GM12872 (cell line): ENCODE measurements around the gene OSR1.

Experiments used
- TF ChIP-seq, protein P1 (sequence below): IDR thresholded peaks from 3 replicates; pipeline ENCODE4 v1.5.1; 2011; ENCODE audit warnings: low read depth, mild to moderate bottlenecking, low read length, moderate library complexity; ENCODE audit not compliant: insufficient read depth

The OSR1 gene

DNA sequence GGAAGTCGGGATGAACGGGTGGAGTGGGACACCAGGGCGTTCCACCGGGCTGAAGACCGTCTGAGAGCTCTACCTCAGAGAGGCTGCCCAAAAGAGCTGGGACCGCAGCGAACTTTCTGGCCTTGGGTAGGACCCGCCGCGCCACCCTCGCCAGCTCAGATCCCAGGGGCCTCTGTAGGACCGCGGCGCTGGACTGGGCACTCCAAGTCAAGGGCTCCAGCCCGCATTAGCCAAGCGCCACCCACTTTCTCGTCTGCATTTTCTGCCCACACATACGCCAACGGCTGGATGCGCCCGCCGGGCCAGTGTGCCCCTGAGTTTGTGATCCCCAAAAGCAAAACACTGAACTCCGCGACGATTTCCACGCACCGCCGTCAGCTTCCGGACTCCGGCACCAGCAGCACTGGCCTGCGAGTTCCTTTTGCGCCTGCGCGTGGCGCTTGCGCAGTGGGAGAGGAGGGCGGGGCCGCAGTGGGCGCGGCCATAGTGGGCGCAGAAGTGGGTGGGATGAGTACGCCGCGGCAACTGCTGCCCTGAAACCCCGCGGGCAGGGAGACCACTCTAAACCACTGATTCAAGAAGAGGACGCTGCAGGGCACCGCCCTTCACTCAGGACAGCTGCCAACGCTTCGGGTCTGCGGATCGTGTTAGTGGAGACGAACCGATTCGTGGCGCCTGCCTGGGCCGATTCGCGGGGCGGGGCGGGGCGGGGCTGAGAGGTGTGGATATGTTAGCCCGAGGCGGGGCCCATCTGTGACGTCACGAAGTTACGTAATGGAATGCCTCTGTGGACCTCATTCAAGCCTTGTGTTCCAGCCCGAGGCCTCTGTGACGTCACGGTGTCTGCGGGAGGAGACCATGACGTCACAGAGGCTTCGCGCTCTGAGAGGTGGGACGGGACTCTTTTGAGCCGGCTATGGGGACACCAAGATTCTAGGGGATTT is 10.5 kb downstream of the OSR1 start:
- TF ChIP-seq, protein P1, sequence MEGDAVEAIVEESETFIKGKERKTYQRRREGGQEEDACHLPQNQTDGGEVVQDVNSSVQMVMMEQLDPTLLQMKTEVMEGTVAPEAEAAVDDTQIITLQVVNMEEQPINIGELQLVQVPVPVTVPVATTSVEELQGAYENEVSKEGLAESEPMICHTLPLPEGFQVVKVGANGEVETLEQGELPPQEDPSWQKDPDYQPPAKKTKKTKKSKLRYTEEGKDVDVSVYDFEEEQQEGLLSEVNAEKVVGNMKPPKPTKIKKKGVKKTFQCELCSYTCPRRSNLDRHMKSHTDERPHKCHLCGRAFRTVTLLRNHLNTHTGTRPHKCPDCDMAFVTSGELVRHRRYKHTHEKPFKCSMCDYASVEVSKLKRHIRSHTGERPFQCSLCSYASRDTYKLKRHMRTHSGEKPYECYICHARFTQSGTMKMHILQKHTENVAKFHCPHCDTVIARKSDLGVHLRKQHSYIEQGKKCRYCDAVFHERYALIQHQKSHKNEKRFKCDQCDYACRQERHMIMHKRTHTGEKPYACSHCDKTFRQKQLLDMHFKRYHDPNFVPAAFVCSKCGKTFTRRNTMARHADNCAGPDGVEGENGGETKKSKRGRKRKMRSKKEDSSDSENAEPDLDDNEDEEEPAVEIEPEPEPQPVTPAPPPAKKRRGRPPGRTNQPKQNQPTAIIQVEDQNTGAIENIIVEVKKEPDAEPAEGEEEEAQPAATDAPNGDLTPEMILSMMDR, result no peak

DNA sequence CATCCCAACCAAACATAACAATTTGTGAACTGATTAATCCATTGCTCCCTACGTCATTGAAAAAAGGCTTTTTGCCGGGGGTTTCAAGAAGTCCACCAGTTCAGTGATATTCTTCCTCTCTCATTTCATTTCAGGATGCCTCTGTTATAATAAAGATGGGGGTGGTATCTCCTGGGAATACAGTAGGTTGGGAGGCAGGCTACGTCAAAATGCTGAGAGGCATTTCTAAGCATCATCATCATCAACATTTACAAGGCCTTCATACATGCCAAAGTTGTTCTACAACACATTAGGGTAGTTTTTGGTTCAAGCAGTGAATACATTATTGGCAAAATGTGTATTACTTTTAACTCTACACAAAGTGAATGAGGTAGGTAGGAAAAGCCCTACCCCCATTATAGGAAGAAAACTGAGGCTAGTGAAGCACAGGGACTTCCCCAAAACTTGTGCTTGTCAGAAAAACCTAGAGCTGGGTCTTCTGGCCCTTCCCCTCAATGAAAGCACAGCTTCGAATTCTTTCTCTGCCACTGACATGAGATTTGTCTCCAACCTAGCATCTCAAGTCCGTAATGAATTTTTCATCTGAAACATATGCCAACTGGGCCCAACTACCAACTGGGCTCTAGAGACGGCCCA is 11.3 kb downstream of the OSR1 start:
- TF ChIP-seq, protein P1, result no peak

DNA sequence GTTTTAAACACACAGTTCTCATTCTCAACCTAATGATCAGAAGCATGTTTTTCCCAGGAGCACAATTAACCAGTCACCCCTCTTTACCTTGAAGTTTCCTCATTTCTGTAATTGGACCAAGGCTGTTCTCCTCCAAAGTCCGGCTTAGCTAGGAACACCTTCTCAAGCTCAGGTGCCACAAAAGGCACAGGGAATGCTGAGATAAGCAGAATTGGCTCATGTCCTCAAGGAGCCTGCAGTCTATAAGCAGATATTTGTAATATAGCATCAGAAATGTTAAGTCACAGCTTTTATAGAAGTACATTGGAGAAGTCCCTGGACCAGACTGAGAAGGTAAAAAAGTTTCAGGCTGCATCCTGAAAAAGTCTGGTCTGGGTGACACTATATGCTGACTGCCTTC is 20.7 kb downstream of the OSR1 start:
- TF ChIP-seq, protein P1, result no peak

DNA sequence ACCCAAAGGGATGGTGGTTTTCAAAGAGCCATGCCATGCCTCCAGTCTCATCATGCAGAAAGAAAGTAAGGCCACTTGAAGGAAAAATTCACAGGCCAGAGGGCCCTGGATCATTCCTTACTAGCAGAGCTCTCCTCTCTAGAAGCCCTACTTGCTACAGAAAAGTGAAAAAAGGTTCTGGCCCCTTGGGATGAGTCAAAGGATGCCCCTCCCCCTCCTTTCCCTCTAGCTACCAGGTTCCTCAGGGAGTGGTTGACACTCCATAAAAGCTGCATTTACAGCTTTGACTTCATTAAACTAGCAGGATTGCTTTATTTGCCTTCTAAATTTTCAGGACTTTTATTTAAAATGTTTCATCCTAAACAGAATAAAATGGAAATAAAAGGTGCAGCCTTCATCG is 21.2 kb downstream of the OSR1 start:
- TF ChIP-seq, protein P1, result no peak

DNA sequence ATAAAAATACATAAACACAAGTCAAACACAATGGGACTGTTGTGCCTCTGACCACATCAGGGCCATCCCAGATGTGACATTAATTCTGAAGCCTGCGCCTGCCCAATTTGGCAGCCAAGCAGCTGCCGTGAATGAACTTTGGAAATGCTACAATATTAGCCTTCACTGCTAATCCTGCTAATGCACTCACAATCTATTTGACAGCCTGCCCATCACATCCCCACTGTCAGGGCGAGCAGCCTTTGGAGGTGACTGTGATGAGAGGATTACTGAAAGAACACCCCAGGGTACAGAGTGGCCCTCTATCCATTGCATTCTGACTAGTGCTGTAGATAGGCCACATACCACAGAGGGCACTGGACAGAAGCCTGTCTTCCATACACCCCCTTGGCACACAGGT is 21.6 kb downstream of the OSR1 start:
- TF ChIP-seq, protein P1, result no peak

DNA sequence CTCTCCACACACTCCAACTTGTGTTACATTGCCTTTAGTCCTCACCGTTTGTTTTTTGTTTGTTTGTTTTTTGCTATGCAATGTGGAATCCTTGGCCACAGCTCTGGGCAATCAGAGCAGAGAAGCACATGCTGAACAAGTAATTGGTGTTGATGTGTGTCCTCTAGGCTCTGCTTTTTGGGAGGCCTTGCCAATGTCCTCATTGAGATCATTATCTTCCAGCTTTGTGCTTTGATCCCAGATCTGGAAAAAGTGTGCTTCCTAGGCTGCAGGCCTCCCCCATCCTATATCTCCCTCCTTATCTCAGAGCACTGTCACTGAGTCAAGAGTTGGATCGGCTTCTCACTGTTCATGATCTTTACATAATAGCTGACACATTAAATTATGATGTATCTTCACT is 25.9 kb downstream of the OSR1 start:
- TF ChIP-seq, protein P1, result no peak

DNA sequence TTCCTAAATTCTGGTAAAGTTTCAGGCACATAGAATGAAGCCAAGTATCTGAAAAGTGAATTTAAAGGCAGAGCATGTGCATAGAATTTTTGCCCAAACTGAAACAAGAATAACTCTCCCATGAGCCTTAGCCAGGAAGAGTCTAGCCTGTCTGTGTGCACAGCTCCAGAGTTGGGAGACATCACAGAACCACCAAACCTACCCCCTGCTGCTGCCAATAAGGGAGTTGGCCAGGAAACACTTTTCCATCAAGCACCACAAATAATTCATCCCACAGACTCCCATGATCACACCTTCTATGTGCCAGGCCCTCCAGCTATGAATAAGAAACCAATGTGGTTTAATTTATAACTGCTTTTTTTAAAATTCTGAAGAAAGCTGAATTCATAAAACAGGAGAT is 27.0 kb downstream of the OSR1 start:
- TF ChIP-seq, protein P1, result no peak
